COLO829 (cell line): ENCODE measurements around the gene DMP1.
"Not testable (repeated sequence)": the region's sequence is repeated elsewhere in the genome, so short reads cannot be mapped to it uniquely, and the experiment has no call there.

Experiments
- DNase-seq: peaks from one replicate; pipeline ENCODE4 v3.0.0; 2012; ENCODE audit warnings: low spot score

The DMP1 gene

GRCh38 chr4:87680271-87680670 is 30.2 kb downstream of the DMP1 start:
- no peak for DNase-seq

GRCh38 chr4:87688316-87688715 is 38.2 kb downstream of the DMP1 start:
- no peak for DNase-seq

GRCh38 chr4:87690947-87691346 is 40.9 kb downstream of the DMP1 start:
- DNase-seq = not testable (repeated sequence)

GRCh38 chr4:87692060-87692459 is 42.0 kb downstream of the DMP1 start:
- not testable (repeated sequence) for DNase-seq

GRCh38 chr4:87697272-87697671 is 47.2 kb downstream of the DMP1 start:
- DNase-seq = no peak

GRCh38 chr4:87697945-87698344 is 47.9 kb downstream of the DMP1 start:
- DNase-seq = no peak

GRCh38 chr4:87698394-87698793 is 48.3 kb downstream of the DMP1 start:
- no peak for DNase-seq

GRCh38 chr4:87704001-87704400 is 53.9 kb downstream of the DMP1 start:
- DNase-seq = no peak

- no peak for DNase-seq
These were observed 57.3 kb downstream of the DMP1 start for GRCh38 chr4:87707279-87707918.
